Activated T-helper 1 cell treated with anti-CD3 and anti-CD28 coated beads, Interleukin-12 subunit alpha, Interleukin-12 subunit beta, Interleukin-2, Interleukin-4 antibody, amounts not matched to agents 30 ng/mL and 10 ng/mL and 1 ng/mL, durations not matched to agents 14 hours and 24 hours and 36 hours (primary cell): ENCODE results near the gene FOXG1. TPM values are rescaled to one million over a fixed set of nuclear protein-coding genes. Genes with fewer than 3 reads are reported as not detected.

ENCODE experiments used
- DNase-seq: peaks from one replicate; pipeline ENCODE4 v3.0.0; 2021; ENCODE audit warnings: low spot score
- H3K27ac Mint-ChIP-seq: one replicate; pipeline ENCODE4 v1.8.0; 2021; ENCODE audit warnings: mild to moderate bottlenecking, mixed read lengths
- H3K27me3 Mint-ChIP-seq: one replicate; pipeline ENCODE4 v1.8.0; 2022; ENCODE audit warnings: mild to moderate bottlenecking, moderate library complexity, mixed read lengths; ENCODE audit not compliant: insufficient read depth
- H3K36me3 Mint-ChIP-seq: one replicate; pipeline ENCODE4 v1.8.0; 2021; ENCODE audit warnings: low read depth, mixed read lengths
- H3K4me1 Mint-ChIP-seq: one replicate; pipeline ENCODE4 v1.8.0; 2021; ENCODE audit warnings: low read depth, mixed read lengths
- H3K4me3 Mint-ChIP-seq: one replicate; pipeline ENCODE4 v1.8.0; 2021; ENCODE audit warnings: mild to moderate bottlenecking, moderate library complexity, mixed read lengths
- H3K9me3 Mint-ChIP-seq: one replicate; pipeline ENCODE4 v1.8.0; 2021; ENCODE audit warnings: mixed read lengths
- intact Hi-C: fragments of 100-400 bp; cut with micrococcal nuclease; formaldehyde crosslinking; loops from one replicate; pipeline ENCODE4 v1.15.1; 2024
- total RNA-seq: library from RNA; stranded (reverse); gene quantifications from 2 replicates; pipeline ENCODE4 v1.2.3, GENCODE V29; 2022

The FOXG1 gene
- total RNA-seq, 1 donor from 2014 or later, result not detected

DNA sequence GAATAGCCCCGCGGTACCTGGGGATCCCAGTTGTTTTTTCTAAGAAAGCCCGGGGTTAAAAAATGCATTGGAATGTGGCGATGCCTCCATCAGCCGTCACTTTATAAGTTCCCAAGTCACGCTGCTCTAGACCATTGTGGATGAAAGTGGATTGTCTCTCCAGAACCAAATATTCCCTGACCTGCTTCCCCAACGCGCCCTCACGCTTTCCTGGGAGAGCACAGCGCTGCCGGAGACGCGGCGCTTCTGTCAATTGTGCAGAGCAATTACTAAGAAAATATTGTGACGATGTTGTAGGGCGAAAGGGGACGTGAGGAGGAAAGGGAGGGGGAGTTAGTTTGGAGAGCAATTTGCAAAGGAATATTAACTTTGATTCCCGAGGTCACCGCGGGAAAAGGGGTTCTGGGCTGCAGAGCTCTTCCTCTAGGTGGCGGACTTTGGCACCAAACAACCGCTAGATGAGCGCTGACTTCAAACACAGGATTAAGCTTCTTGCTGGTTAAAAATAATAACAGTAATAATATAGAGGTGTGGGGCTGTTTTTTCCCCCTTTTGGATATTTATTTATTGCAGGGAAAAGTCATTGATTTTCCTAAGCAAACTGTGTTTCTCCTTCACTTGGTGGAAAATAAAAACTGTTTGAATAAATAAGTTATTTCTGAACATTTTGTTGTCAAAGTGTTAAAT lies 9.6 kb upstream of the FOXG1 start:
- Mint-ChIP-seq H3K27me3 (peaks cover 62% of the 10 kb centered on the region), H3K9me3 (peaks cover 5% of the 10 kb centered on the region), H3K4me1 (no peaks in the 10 kb centered on the region), H3K36me3 (no peaks in the 10 kb centered on the region), H3K27ac (no peak overlapping the region), H3K4me3 (no peak overlapping the region)
- DNase-seq, result no peak
- intact Hi-C loops, result loop anchor here (10.0 kb wide), 1 partner anchor 1688 kb away; no protein-coding TSS in a partner anchor

DNA sequence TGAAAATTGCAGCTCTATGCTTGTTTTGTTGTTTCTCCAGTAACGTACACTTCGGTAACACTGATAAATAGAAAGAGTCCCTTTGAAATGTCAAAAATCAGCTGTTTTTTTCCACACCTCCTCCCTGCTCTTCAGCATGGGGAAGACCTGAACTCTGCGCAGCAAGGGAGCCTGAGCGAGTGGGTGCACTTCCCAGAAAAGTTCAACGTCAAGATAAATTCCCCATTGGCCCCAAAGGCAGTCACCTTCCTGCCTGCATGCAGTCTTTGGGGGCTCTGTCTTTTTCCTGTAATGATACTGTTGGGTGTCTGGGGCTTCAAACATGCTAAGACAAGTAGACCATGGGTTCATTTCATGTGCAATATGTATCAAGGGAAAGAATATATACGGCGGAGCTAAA lies 8.8 kb upstream of the FOXG1 start:
- Mint-ChIP-seq H3K36me3 (no peaks in the 10 kb centered on the region), H3K4me1 (no peaks in the 10 kb centered on the region), H3K9me3 (peaks cover 5% of the 10 kb centered on the region), H3K4me3 (no peak overlapping the region), H3K27me3 (peaks cover 66% of the 10 kb centered on the region), H3K27ac (no peak overlapping the region)
- DNase-seq, result no peak
- intact Hi-C loops, result loop anchor here (10.0 kb wide), 1 partner anchor 1687 kb away; no protein-coding TSS in a partner anchor

DNA sequence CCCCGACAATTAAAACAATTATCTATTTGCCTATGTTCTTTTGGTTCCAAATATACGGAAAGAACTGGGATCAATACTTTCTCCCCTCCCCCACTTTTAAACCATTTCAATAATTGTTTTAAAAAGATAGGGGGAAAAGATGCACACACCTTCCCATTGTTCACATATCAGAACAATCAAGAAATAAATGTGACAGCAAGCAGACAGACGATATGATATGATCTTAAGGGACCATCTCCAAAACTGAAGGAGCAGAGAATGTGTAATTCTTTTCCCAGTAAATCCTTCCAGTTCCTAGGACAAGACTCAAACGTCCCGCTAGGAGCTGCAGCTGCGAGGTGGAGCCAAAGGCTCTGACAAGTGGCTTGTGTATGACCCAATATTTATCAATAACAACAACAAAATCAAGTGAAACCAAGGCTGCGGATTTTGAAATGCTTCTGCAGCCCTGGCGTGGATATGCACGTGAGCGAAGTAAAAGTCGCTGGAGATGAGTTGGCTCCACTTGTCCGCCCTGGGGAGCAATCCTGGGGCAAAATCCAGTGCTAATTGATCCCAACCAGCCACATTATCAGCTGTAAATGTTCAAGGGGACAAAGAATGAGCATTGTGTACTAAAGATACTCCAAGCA lies 8.2 kb upstream of the FOXG1 start:
- no peak overlapping the region for H3K4me3 Mint-ChIP-seq
- DNase-seq, result no peak
- H3K9me3 Mint-ChIP-seq, result peaks cover 5% of the 10 kb centered on the region
- H3K27ac Mint-ChIP-seq, result no peak overlapping the region
- intact Hi-C loops, result loop anchor here (10.0 kb wide), 1 partner anchor 1686 kb away; no protein-coding TSS in a partner anchor
- H3K4me1 Mint-ChIP-seq, result no peaks in the 10 kb centered on the region
- peaks cover 66% of the 10 kb centered on the region for H3K27me3 Mint-ChIP-seq
- H3K36me3 Mint-ChIP-seq, result no peaks in the 10 kb centered on the region

DNA sequence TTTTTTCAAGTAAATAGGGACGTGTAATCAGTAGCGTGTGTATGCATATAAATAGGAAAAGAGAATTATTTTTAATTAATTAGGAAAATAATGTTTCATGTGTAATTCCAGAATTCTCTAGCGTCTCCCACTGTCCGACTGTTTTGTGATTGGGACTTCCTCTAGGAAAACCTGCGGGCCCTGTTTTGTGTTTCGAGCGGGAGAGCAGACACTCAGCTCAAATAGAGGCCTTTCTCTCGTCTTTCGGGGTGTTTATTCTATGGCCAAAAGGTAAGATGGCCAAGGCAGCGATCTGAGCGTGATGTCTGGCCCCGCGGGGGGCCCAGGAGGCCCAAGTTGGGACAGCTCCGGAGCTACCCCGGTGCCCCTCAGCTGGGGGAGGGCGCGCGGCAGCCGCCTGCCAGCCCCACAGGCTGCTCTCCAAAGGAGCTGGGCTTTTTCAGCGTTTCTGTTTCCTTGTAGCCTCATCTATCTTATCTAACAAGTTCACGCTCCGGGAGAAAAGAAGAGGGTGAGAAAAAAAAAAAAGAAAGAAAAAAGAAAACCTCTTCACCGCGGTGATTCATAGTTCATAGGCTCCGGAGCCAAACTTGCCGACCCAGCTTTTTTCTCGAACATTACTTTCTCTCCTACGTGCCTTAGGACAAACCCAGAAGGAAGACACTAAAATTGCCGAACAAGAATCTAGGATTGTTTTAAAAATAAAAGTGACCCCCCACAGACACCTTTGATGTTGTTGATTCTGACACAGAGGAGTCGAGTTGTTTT lies 7.5 kb upstream of the FOXG1 start:
- no peak for DNase-seq
- intact Hi-C loops, result loop anchor here (10.0 kb wide), 1 partner anchor 1686 kb away; no protein-coding TSS in a partner anchor
- H3K9me3 Mint-ChIP-seq, result peaks cover 5% of the 10 kb centered on the region
- peaks cover 68% of the 10 kb centered on the region for H3K27me3 Mint-ChIP-seq
- no peaks in the 10 kb centered on the region for H3K36me3 Mint-ChIP-seq
- no peak overlapping the region for H3K4me3 Mint-ChIP-seq
- H3K27ac Mint-ChIP-seq, result peak overlapping the region; percentile 34
- H3K4me1 Mint-ChIP-seq, result no peaks in the 10 kb centered on the region

DNA sequence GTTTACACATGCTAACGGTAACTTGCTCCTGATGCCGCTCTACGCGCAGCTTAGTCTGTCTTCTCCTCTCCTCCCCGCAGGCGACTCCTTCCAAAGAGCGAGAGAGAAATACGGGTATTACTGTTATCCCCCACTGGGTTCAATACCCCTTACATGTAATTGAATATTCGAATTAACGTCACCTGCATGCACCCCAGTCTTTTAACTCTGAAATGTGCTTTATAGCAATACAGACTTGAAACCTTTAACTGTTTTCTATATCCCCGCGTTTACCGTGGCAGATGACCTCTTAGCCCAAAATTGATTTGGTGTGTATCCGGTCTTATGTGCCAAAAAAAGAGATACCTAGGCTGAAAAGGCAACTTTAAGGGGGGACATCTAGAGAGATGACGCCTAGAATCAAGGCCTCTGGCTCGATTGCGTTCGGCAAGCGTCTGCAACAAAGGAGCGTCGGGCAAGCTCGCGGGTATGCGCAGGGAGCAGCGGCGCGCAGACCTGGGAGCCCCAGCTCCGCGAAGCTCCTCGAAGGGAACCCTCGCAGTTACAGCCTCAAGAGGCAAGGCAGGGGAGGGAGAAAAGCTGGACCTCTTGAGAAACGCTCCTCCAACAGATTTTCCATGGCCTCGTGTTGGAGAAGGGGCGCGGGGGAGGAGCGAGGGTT lies 6.8 kb upstream of the FOXG1 start:
- peaks cover 68% of the 10 kb centered on the region for H3K27me3 Mint-ChIP-seq
- H3K4me1 Mint-ChIP-seq, result no peaks in the 10 kb centered on the region
- intact Hi-C loops, result loop anchor here (10.0 kb wide), 1 partner anchor 1685 kb away; no protein-coding TSS in a partner anchor
- peaks cover 5% of the 10 kb centered on the region for H3K9me3 Mint-ChIP-seq
- peak overlapping the region; percentile 34 for H3K27ac Mint-ChIP-seq
- no peaks in the 10 kb centered on the region for H3K36me3 Mint-ChIP-seq
- DNase-seq, result no peak
- H3K4me3 Mint-ChIP-seq, result no peak overlapping the region

DNA sequence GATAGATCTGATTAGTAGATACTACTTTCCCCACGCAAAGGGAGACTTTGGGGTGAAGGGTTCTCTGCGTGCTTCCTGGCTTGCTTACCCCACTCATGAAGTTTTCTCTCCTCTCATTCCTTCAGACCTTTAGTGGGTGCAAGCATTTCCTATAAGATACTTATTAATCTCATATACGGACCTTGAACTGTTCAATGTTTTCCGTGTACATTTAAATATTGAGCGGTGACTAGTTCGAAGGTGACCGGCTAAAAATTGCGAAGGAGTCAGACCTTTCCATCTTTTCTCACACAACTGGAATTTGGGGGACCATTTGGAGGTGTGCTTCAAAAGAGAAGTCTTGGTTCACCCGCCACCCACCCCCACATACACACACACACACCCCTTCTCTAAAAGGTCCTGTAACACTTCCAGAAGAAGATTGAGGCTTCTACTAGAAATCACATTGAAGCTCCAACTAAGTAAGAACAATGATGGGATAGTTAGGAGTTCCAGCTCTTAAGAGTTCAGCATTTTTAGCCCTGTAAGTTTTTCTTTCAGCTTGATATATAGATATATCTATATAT lies 6.1 kb upstream of the FOXG1 start:
- intact Hi-C loops, result no loop called here
- H3K27ac Mint-ChIP-seq, result no peak overlapping the region

DNA sequence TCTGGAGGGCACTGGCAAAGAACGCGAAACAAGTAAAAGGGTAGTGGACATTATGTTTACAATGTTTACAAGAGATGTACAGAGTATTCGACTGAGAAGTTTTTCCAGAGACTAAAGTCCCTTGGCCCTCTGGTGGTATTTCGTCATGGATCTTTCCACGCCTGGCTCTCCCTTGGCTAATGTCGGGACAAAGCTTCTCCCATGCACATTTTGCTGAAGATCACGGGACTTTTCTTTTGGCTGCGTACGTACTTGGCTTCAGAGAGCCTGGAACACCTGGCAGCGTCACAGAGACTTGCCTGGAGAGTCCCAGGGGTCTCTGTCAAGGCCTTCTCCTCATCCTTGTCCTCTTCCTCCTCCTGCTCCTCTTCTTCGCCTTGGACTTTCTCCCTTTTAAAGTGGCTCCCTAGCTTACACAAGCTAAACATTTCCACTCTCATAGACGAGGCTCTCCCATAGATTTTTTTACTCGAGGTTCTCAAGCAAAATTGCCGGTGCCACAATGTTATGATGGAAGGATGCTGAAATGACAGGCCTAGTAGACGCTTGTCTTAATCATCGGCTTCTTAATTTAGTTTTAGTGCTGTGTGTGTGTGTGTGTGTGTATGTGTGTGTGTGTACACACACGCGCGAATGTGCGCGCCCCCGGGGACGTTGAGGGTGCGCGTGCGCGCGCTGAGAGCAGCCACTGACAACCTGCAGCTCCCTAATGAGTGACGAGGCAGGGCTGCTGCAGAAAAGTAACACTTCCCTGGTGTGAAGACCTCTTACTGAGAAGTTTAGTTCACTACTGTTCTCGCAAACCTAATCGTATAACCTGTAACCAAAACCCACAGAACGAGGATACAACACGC lies 4.9 kb upstream of the FOXG1 start:
- Mint-ChIP-seq H3K36me3 (peaks cover 2% of the 10 kb centered on the region), H3K27me3 (peaks cover 63% of the 10 kb centered on the region), H3K4me1 (peaks cover 4% of the 10 kb centered on the region), H3K9me3 (peaks cover 5% of the 10 kb centered on the region), H3K27ac (no peak overlapping the region), H3K4me3 (no peak overlapping the region)
- no peak for DNase-seq
- intact Hi-C loops, result no loop called here

More for the DNA sequence above, 6.1 kb upstream of the FOXG1 start:
- Mint-ChIP-seq H3K27me3 (peaks cover 67% of the 10 kb centered on the region), H3K9me3 (peaks cover 5% of the 10 kb centered on the region), H3K4me3 (no peak overlapping the region), H3K36me3 (no peaks in the 10 kb centered on the region), H3K4me1 (no peaks in the 10 kb centered on the region)
- no peak for DNase-seq

DNA sequence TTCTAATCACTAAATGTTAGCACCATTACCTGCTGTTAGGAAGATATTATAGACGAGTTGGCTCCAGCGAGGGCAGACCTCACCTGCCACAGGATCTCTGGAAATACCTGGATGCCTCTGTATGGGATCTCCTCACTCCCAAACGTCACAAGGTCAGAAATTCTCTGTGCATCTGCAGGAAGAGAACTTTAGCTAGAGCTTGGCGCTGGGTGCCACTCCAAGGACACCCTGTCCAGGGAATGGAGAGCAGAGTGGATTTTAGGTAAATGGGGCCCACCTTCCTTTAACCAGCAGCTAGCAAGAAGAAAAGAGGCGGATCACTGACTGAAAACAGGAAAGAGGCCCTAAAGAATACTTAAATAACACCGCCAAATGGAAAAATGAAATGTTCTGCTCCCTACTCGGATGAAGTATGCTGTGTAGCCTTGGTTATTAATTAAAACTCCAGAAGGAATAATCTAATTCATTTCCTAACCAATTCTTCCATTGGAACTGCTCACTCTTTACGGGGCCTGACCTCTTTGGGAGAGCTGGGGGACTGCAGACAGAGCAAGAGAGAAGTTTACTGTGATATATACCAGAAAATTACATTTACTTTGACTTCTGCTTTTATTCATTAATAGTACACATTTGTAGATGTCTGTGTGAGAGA lies 4.2 kb upstream of the FOXG1 start:
- H3K4me1 Mint-ChIP-seq, result peaks cover 4% of the 10 kb centered on the region
- no peak for DNase-seq
- no peak overlapping the region for H3K4me3 Mint-ChIP-seq
- peaks cover 59% of the 10 kb centered on the region for H3K27me3 Mint-ChIP-seq
- H3K9me3 Mint-ChIP-seq, result peaks cover 5% of the 10 kb centered on the region
- intact Hi-C loops, result no loop called here
- H3K27ac Mint-ChIP-seq, result no peak overlapping the region
- H3K36me3 Mint-ChIP-seq, result peaks cover 2% of the 10 kb centered on the region

DNA sequence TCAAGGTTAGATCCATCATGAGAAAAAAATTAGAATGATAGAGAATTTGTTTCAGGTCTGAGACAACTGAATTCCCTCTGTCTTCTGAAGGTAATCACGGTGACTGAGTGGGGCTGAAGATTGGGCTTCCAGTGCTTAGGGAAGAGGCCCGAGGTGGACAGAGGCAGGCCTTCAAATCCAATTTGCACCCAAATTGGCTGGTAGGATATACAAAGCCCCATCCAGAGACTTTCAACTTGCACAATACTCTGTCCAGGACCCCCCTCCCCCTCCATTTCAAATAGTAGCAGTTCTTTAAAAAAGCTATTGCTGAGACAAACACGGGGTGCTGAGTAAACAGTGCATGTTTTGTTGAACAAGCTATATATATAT lies 3.6 kb upstream of the FOXG1 start:
- Mint-ChIP-seq H3K27ac (no peak overlapping the region), H3K4me3 (no peak overlapping the region), H3K9me3 (peaks cover 5% of the 10 kb centered on the region), H3K4me1 (peaks cover 4% of the 10 kb centered on the region), H3K27me3 (peaks cover 59% of the 10 kb centered on the region), H3K36me3 (peaks cover 2% of the 10 kb centered on the region)
- intact Hi-C loops, result no loop called here
- no peak for DNase-seq

DNA sequence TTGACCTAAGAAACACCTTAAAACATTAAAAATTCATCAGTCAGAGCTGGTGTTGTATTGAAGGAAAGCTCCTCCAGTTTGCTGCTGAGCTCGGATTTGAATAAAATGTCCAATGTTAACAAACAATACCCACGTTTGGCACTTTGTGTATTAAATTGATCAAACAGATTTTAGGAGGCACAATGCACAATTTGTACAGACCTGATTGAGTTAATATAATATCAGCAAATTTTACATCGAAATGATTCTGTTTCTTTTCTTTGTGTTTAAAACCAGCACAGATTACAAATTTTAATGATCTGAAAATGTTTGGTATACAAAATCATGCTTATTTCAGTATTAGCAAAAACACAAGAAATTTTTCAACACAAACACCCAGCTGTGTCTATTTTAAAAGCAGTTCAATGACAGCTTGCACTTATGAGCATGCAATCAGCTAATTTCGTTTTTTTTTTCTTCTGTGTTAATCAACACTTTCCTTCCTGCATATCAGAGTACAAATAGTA lies 2.8 kb upstream of the FOXG1 start:
- H3K27me3 Mint-ChIP-seq, result peaks cover 61% of the 10 kb centered on the region
- DNase-seq, result no peak
- no peak overlapping the region for H3K4me3 Mint-ChIP-seq
- H3K9me3 Mint-ChIP-seq, result peaks cover 5% of the 10 kb centered on the region
- H3K36me3 Mint-ChIP-seq, result peaks cover 2% of the 10 kb centered on the region
- peaks cover 4% of the 10 kb centered on the region for H3K4me1 Mint-ChIP-seq
- H3K27ac Mint-ChIP-seq, result no peak overlapping the region
- intact Hi-C loops, result no loop called here
